Cerebellar cortex (tissue), 1 donor: ENCODE data around the gene XDH.

Experiments used
- DNase-seq: peaks from one replicate; pipeline ENCODE4 v3.0.0-alpha.2; 2015; ENCODE audit warnings: low spot score

XDH gene

DNA sequence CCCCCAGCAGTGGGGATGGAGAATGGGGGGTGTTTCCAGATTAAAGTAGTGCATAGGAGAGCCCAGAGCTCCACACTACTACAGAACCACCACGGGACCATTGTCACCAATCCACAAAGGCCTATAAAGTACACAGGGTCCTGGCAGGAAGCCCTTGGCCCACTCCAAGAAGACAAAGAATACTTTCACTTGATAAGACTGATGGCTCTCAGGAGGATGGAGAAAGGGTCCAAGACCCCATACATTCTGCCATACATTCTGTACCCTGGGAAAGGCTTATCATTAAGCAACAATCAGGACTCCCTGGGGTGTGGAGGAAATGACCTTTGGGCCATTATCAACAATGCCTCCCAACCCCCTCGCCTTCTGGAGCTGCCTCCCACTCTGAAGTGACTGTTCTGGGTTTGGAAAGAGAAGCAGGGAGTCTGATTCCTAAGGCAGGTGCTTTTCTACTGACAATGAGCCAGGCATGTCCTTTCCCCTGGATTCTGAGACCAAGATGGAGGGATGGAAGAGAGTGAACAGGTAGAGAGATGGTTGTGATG is 85.4 kb downstream of the XDH start:
- DNase-seq = no peak

DNA sequence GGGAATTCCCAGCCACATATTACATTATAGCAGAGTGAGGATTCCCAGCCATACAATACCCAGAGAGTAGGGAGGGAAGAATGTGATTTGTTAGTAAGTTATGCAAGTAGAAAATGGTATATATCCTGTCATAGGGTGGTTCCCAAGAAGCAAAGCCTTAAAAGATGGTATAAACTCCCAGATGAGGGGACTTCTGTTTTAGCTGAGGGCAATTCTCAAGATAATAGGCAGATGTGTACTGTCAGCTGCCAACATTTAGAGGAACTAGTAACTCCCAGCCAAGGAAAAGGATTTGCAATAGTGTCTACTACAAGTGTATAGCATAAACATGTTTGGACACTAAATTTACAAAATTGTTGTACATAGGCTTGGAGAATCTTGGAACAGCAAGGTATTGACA is 86.5 kb downstream of the XDH start:
- no peak for DNase-seq

DNA sequence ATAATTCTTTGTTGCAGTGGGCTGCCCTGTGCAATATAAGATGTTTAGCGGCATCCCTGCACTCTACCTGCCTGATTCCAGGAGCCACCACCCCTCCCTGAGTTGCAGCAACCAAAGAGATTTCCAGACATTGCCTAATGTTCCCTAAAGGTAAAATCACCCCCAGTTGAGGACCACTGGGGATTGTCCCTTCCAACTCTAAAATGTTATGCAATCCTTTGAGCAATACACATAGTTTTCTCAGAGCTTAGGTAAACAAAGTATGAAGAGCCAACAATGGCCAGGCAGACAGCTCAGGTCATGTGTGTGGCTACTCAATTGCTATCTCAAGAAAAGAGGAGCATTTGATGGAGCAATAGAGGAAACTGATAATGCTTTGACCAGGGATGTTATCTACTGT is 87.0 kb downstream of the XDH start:
- no peak for DNase-seq

DNA sequence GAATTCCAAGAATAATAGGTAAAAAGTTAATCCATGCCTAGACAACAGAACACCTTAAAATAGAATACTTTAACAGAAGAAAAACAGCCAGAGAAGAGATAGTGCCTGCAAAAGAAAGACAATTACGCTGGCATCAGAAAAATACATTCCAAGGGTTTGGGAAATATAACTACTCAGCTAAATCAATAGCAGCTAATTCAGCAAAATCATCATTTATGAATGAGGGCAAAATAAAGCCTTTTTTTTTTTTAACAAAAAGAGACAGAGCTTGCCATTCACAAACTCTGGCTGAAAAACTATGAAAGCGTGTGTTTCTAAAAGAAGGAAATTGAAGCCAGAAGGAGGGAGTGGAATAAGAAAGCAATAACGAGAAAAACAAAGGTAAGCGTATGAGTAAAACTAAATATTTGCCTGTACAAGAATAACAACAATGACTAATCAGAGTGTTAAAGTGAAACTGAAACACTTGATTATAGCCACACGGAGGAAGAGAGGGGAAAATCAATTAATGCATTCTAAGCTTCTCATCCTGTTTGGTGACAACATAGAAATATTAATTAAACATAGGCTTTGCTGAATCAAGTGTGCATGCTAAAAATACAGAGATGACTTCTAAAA is 90.4 kb downstream of the XDH start:
- no peak for DNase-seq

DNA sequence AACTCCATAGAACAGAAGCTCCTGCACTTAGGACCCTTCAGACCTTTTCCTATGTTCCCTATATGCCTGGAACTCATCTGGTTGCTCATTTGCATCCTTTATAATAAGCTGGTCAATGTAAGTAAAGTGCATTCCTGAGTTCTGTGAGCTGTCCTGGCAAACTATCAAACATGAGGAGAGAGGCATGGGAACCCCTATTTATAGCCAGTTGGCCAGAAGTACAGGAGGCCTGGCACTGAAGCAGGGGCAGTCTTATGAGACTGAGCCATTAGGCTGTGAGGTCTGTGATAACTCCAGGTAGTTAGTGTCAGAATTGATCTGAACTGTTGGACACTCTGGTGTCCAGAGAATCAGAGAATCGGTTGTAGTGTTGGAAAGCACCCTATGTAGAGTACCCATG is 92.2 kb downstream of the XDH start:
- DNase-seq = no peak

- no peak for DNase-seq
Observed at GRCh38 chr2:31319406-31320175, 95.0 kb downstream of the XDH start.

DNA sequence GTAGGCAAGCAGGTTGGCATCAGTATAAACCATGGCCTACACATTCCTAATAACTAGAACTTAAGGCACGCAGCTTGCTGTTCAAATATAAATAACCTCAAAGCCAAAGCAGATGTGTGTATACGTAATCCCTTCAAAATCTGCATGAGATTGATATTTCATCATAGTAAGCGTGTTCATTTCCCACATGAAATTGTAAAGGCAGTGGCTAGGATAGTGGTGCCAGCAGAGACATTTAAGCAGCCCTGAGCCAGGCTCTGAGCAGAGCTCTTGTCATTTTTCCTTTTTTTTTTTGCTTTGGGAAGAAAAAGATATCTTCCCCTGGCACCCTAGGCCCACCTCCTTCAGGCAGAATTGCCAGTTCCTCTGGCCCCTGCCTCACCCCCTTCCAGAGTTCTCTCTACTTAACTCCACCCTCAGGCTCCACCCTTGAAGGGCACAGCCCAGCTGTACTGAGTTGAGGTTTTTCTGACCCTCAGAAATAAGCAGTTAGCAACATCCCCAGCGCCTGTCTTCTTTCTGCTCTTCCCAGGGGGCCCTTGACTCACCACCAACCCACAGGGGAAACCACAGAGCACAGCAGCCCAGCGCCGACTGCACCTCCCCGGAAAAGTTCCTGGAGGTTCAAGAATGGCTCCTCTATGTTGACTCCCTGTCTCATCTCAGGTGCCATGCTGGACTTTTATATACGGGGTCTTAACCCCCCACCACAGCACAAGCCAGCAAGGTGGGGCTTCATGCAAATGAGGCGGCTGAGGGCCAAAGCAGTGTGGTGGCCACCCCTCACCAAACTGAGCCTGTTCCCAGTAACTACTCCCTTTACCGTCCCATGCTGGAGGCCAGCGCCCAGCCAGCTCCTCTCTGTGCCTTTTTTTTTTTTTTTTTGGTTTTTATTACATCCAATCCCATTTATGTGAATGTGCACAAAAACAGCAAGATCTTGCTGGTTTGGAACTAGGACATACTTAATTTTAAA is 95.9 kb downstream of the XDH start:
- DNase-seq = no peak

- no peak for DNase-seq
Observed at GRCh38 chr2:31317396-31317795, 97.1 kb downstream of the XDH start.

DNA sequence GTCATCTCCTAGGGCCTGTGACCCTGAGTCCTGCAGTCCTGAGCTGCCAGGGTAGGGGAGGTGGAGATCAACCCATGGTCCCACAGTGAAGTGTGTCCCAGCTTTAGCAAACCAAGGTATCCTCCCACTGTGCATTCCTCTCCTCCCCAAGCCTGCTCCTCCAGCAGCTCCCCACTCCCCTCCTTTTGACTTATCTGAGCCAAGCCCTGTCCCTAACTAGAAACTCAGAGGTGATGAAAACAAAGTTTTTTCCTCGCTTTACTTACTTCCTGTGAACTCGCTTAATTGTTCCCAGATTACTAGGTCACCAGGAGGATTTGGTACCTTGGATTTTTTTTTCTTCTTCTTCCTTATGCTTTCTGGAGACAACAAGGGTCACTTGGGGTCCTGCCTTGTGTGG is 99.8 kb downstream of the XDH start:
- no peak for DNase-seq

- no peak for DNase-seq
Observed at GRCh38 chr2:31312898-31313297, 101.6 kb downstream of the XDH start.

DNA sequence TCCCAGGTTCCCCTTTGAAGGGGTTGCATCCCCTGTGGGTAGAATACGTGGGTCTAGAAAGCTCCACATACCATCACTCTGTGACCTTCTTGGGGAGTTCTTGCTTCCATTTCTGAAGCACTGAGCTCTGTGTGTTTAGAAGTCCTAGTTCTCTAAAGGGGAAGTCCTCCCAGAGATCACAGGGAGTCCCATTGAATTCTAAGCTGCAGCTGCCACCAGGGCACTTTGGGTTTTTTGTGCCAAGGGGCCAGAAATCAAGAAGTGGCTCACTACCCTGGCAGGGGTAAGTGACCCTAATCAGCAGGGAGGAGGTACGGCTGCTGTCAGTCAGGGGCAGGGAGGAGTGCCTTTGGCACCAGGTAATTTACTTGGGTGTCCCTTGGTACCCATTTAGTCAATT is 109.7 kb downstream of the XDH start:
- no peak for DNase-seq

- no peak for DNase-seq
Observed at GRCh38 chr2:31302940-31303563, 111.5 kb downstream of the XDH start.

DNA sequence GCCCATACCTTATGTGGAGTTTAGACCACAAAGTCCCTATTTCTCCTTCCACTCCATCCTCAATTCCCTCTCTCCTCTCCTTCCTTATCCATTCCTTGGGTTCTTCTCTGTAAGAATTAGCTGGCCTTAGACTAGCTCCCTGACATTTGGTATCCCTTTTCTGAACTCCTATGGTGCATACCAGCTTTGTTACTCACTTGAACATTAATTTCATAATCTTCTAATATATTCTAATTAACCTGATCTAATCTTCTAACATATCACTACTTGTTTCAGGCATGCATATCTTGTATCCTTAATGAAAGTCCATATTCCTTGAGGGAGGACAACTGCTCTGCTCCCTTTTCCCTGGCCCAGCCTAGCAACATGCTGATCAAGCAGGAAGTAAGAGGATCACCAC is 114.2 kb downstream of the XDH start:
- DNase-seq = no peak

- DNase-seq = no peak
Observed at GRCh38 chr2:31299547-31299946, 115.0 kb downstream of the XDH start.

GRCh38 chr2:31297751-31298150 is 116.8 kb downstream of the XDH start:
- DNase-seq = no peak

DNA sequence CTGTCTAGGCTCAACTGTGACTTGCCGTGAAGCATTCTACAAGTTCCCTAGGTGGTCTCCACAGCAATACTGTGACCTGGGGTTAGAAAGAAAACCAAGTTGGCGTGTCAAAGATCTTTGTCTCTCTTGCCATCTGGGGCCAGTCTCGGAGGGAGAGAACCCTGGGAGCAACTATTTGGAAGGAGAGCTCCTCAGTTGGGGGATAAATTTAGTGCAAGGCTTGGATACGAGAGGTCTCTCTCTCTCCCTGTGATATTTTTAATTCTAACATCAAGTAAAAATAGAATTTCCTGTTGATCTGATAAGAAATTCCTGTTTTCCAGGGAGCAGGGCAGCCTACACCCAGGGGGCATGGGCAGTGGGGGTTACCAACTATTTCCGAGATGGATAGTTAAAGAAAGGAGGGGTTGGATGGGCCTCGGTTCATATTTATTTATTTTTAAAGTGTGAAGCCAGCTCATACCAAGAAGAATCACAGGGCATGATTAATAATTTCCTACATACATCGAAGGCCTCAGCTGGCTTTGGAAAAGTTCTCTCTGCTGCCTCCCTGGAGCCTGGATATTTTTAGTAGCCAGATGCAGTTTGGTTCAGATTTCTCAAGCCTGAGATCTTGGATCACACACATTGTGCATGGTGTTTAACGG is 117.8 kb downstream of the XDH start:
- no peak for DNase-seq

- no peak for DNase-seq
Observed at GRCh38 chr2:31294196-31294595, 120.3 kb downstream of the XDH start.

DNA sequence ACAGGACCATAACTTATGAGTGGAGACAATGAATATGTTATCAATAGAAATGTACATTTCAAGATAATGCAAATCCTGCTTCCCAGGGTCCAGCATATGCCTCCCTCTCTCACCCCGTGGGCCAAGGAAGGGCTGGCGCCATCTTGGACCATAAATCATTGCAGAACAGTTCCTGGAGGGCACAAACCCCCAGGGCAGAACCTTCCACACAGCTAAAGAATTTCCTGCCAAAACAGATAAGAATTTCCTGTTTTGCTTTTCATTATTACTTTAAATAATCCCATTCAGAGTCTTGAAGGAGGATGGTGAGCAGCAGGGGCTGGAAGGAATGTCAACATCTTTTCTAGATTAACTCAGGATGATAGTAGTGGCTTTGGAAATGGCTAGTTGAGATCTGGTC is 126.9 kb downstream of the XDH start:
- no peak for DNase-seq

GRCh38 chr2:31286961-31287550 is 127.5 kb downstream of the XDH start:
- DNase-seq = no peak

DNA sequence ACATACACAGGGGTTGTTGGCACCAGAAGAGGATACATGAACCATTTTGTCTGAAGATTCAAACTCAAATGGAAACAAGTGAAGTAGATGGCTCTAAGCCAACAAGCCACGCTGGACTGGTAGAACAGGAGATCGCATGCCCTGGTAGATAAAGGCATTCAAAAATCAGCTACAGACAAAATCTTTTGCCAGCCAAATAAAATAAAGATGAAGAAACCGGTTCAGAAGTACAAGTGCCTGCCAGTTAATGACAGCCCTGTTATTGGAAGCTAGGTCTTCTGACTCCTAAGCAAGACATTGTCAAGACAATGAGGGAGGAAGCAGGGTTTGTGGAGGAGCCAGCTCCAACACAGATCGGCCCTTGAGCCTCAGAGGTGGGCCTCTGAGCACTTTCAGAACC is 128.3 kb downstream of the XDH start:
- no peak for DNase-seq
